GM18868 (cell line): ENCODE results near the gene RELB.
"Not testable (repeated sequence)": the region's sequence is repeated elsewhere in the genome, so short reads cannot be mapped to it uniquely, and the experiment has no call there.

ENCODE experiments used
- ATAC-seq: cut with Tn5 transposase; IDR thresholded peaks from one replicate; pipeline ENCODE4 v1.9.1; 2021; ENCODE audit warnings: mild to moderate bottlenecking, moderate library complexity; ENCODE audit not compliant: unreplicated experiment

The RELB gene, protein sequence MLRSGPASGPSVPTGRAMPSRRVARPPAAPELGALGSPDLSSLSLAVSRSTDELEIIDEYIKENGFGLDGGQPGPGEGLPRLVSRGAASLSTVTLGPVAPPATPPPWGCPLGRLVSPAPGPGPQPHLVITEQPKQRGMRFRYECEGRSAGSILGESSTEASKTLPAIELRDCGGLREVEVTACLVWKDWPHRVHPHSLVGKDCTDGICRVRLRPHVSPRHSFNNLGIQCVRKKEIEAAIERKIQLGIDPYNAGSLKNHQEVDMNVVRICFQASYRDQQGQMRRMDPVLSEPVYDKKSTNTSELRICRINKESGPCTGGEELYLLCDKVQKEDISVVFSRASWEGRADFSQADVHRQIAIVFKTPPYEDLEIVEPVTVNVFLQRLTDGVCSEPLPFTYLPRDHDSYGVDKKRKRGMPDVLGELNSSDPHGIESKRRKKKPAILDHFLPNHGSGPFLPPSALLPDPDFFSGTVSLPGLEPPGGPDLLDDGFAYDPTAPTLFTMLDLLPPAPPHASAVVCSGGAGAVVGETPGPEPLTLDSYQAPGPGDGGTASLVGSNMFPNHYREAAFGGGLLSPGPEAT

GRCh38 chr19:45001087-45001739 lies at the start of gene RELB:
Gene RELB, plus strand, starts transcription at chr19:45001464. Its CDS starts 116 bp downstream, at chr19:45001580.
- peak; percentile 37 for ATAC-seq

DNA sequence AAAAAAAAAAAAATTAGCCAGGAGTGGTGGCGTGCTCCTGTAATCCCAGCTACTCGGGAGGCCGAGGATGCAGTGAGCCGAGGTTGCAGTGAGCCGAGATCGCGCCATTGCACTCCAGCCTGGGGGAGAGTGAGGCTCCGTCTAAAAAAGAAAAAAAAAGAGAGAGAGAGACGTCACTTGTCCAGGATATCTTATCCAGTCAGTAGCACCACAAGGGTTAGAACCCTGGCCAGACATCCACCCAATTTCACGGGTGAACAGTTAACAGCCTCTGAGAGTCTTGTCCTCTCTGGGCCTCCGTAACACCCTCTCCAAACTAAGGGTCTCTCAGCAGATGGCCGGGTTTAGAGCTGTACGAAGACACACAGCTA lies 47.0 kb upstream of the RELB start:
- ATAC-seq, result no peak

DNA sequence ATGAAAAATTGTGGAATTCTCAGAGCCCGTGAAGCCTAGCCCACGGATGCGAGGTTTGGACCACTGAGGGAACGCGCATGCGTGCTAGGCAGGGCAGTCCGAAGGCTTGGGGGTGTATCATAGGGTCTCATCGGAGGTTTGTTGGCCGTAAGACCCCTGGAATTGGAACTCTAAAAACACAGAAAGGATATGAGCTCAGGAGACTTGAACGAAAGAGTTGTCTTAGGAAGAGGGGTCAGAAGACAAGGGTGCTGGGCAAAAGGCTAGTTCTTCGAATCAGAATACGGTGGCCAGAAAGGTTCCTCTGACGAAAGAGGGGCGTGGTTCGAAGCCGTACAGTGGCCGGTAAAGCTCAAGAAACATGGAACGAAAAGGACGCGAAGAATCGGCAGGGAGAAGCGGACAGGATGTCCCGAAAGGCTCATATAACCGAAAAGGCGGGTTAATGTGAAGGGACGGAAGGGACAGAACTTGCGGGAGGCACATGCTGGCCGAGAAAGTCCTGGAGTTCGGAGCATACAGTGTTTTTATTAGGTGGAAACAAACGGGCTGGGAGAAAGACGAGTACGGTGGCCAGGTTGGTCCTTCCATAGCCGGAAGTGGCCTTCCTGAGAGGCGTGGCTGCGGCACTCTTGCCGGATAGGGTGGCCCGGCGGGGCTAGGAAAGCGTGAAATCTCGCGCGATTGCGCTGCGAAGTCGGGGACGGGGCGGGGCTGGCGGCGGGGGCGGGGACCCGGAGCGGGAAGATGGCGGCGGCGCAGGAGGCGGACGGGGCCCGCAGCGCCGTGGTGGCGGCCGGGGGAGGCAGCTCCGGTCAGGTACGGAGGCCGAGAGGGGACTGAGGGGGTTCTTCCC lies 46.4 kb upstream of the RELB start, which contains the start of gene CLPTM1:
TSS of gene CLPTM1 (plus strand) at position 732 of the 856 bp plus-strand sequence. CDS start at position 748, 16 bp downstream.
- ATAC-seq, result peak; percentile 82

GRCh38 chr19:44955505-44956439 lies 45.5 kb upstream of the RELB start:
- no peak for ATAC-seq

GRCh38 chr19:44957526-44957925 lies 43.7 kb upstream of the RELB start:
- no peak for ATAC-seq

DNA sequence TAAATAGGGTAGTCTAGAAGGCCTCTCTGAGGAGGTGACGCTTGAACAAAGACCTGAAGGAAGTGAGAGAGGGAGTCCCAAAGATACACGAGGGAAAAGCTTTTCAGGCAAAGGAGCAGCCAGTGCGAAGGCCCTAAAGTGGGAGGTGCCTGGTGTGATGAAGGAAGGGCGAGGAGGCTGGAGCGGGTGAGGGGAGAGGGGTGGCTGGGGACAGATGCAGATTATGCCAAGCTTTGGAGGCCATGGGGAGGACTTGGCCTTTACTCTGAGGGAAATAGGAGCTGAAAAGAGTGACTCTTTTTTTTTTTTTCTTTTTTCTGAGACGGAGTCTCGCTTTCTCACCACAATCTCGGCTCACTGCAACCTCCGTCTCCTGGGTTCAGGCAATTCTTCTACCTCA lies 43.2 kb upstream of the RELB start:
- no peak for ATAC-seq

- no peak for ATAC-seq
Observed at GRCh38 chr19:44959691-44960090, 41.6 kb upstream of the RELB start.

- no peak for ATAC-seq
Observed at GRCh38 chr19:44960906-44961728, 40.1 kb upstream of the RELB start.

DNA sequence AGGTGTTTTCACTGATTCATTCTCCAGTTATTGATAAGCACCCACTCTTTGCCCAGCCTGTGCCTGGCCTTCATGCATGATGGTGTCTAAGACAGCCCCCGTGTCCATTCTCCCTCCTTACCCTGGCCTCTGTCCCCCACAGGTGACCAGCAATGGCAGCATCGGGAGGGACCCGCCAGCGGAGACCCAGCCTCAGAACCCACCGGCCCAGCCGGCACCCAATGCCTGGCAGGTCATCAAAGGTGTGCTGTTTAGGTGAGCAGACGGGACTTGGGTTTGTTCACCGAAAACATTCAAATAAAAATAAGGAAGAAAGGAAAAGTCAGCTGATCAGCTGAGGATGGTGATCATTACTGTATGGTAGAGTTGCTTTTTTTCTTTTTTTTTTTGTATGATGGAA lies 39.4 kb upstream of the RELB start:
- ATAC-seq, result no peak

GRCh38 chr19:44968118-44968517 lies 33.1 kb upstream of the RELB start:
- no peak for ATAC-seq

GRCh38 chr19:44968670-44969069 lies 32.6 kb upstream of the RELB start:
- no peak for ATAC-seq

GRCh38 chr19:44969437-44969836 lies 31.8 kb upstream of the RELB start:
- ATAC-seq, result no peak

GRCh38 chr19:44971451-44971850 lies 29.8 kb upstream of the RELB start:
- ATAC-seq, result not testable (repeated sequence)

GRCh38 chr19:44972802-44973201 lies 28.5 kb upstream of the RELB start:
- no peak for ATAC-seq

- ATAC-seq, result no peak
Observed at GRCh38 chr19:44973982-44974735, 27.1 kb upstream of the RELB start.

DNA sequence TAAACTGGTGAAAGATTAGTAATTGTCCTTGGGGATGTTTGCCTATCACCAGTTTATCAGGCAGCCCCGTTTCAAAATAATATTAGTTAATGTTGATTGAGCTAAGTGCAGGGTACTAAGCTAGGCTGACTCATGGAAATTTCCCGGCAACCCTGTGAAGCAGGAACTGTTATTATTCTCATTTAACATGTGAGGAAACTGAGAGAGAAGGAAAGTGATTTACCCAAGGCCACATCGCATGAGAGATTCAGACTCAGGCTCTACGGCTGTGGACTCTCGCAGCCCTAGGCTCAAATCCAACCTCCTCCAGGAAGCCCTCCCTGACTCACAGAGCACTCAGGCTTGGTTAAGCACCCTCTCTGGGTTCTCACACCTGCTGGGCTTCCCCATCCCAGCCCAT lies 26.4 kb upstream of the RELB start:
- no peak for ATAC-seq

GRCh38 chr19:44975444-44975843 lies 25.8 kb upstream of the RELB start:
- no peak for ATAC-seq

DNA sequence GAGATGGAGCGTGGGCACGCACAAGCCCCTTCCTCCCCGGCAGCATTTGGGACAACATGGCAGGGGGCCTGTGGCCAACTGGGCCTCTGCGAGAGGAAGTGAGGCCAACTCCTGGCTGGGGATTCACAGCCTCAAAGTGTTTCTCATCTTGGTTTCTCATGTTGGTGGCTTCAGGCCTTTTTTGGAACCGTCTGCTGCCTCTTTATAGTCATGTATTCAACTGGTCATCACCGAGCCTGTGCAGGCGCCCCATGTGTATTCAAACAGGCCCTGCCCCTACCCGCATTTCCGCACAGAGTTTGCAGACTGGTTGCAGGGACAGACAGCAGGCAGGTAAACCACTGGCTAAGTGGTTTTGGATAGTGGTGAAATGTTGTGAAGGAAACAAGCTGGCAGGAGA lies 17.3 kb upstream of the RELB start:
- ATAC-seq, result no peak
